CD4-positive, alpha-beta T cell treated with Interleukin-15 for 1 hour (primary cell): ENCODE data around the gene RARB.

Source experiments
- DNase-seq: peaks from one replicate; pipeline ENCODE4 v3.0.0-alpha.2; 2020

RARB gene

GRCh38 chr3:25556447-25556846, 128.4 kb downstream of the RARB start:
- no peak for DNase-seq

- no peak for DNase-seq
Observed at GRCh38 chr3:25557694-25558093, 129.6 kb downstream of the RARB start.

DNA sequence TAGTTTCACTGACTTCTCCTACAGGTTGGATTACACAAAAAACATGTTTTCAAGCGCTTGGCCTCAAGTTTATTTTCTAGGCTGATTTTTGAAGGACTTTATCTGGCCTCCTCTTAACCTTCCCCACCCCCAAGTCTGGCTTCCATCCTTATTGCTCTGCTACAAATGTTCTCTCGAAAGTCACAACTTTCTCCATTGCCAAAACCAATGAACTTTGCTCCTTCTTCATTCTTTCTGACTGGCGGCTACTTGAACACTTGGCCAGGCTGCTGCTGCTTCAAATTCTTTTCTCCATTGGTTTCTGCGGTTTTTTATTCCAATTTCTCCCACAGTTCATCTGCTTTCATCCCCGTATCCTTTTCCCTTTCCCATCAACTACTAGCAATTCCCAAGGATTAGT, 130.1 kb downstream of the RARB start:
- no peak for DNase-seq

DNA sequence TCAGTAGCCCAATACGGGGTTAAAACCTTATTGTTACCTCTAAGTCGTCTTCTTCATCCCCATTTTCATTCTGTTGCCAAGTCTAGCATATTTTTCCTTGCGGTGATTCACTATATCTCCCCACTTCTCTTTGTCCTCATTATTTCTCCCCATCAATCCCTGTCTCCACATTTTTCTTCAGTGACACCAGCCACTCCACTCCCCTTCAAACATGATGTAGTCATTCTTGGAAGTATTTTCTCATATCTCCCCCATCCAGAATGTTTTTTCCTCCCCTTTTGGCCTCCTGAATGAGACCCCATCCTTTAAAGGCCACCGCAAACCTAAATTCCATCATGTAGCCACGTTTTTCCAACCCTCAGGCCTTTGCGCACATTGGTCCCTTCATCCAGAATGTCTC, 130.7 kb downstream of the RARB start:
- DNase-seq: no peak

- no peak for DNase-seq
Observed at GRCh38 chr3:25563601-25564000, 135.5 kb downstream of the RARB start.

- no peak for DNase-seq
Observed at GRCh38 chr3:25564075-25564474, 136.0 kb downstream of the RARB start.

- DNase-seq: no peak
Observed at GRCh38 chr3:25565807-25566206, 137.7 kb downstream of the RARB start.

- DNase-seq: no peak
Observed at GRCh38 chr3:25566358-25566920, 138.4 kb downstream of the RARB start.

DNA sequence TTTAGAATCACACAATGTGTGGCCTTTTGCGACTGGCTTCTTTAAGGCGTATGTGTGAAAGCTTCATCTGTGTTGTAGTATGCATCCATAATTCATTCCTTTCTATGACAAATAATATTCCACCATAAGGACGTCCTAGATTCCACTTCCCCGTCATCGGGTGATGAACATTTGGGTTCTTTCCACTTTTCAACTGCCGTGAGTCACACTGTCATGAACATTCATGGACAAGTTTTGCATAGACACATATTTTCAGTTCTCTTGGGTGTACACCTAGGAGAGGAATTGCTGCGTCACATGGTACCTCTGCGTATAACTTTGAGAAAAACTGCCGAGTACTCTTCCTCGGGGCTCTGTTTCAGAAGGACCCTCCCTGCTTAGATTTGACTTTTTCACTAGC, 139.3 kb downstream of the RARB start:
- DNase-seq: no peak

DNA sequence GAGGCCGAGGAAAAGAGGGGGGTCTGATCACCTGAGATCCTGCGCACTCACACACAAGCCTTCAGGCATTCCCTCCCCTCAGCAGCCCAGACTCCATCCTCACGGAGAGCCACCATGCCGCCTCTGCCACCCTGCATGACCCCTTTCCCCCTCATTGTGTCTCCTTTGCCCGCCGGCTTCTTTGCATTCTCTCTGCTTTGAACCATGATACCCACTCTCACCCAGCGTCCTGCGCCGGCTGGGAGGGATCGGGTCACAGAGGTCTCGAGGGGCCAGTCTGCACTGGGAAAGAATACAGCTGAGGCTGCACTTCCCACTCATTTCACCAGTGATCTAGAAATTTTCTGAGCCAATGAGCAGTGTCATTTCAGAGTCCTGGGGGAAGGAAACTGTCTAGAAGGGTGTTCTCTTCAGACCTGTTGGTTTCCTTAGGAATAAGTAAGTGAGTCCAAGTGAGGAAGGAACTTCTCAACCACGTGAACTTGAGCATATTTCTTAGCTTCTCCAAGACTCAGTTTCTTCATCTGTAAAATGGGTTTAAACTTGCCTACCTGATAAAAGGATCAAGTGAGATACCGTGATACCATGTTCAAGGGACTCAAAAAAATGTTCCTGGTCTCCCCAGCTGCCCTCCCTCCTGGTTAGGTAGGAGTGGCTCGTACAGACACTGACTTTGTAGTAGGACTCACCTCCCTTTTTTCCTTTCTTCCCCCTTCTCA, 139.9 kb downstream of the RARB start:
- no peak for DNase-seq

DNA sequence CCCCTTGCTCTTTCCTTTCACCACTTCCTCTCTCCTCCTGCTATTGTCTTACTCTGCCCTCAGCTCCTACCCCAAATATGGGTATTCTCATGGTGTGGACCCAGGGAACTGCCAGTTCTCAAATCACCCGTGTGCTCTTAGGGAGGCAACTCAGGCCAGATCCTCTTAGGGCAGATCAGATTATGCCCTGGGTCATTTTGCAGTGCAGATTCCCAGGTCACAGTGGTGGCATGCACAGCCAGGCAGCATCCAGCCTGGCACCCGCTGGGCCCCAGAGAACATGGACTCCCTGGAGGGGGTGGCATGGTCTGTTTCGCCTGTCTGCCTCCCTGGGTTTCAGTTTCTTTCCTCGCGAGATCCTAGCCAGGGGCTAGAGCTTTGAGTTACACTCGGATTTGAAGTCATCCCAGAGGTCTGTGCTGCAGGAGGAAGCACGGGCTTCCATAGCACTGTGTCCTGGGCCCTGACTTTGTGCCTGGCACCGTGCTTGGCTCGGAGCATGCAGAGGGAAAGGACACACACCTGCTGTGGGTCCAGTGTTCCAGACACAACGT, 140.5 kb downstream of the RARB start:
- no peak for DNase-seq

GRCh38 chr3:25571285-25571684, 143.2 kb downstream of the RARB start:
- no peak for DNase-seq

GRCh38 chr3:25572336-25572735, 144.3 kb downstream of the RARB start:
- DNase-seq: no peak

DNA sequence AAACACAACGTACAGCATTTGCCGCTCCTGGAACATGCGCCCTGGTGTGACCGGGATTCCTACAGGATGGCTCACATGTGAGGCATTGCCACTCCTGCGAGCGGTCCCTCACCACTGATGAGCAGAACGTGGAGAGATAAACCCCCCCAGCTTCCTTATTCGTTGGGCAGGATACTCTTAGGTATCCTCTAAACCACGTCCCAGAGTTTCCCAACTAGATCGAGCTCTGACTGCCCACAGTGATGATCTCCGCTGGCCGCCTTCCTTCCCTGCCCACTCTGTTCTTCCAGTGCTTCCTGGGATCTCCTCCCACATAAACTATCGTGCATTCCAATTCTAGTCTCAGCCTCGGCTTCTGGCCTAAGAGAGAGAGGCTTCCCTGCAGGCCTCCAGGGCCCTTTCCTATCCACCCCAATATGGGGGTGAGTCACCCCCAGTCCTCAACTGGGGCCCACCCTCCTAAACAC, 144.9 kb downstream of the RARB start:
- no peak for DNase-seq

GRCh38 chr3:25573386-25574171, 145.5 kb downstream of the RARB start:
- DNase-seq: no peak

GRCh38 chr3:25574172-25574765, 146.2 kb downstream of the RARB start:
- DNase-seq: no peak

DNA sequence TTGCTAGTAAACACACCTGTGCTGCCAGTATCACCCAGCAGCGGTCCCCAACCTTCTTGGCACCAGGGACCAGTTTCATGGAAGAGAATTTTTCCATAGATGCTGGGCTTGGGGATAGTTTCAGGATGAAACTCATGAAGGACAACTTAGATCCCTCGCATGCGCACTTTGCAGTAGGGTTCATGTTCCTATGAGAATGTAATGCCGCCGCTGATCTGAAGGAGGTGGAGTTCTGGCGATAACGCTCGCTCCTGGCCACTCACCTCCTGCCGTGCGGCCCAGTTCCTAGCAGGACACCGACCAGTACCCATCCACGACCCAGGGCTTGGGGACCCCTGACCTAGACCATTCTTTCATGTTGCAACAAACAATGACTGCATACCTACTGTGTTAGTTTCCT, 146.9 kb downstream of the RARB start:
- DNase-seq: no peak

DNA sequence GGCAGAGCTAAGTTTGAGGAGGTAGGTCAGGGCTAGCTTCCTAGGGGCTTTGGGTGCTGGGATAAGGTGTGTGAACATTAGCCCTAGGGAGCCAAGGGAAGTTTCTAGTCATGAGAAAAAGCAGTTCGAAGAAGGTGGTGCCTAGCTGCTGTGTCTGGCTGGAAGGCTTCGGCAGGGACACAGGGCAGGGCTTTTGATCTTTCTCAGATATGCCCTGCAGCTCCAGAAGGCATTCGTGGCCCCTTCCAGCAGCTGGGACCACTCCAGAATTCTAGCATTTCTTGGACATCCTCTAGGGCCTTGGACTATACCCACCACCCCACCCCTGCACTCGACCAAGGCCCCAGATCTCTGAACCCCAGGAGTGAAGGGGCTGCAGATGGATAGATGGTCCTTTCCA, 148.1 kb downstream of the RARB start:
- no peak for DNase-seq

GRCh38 chr3:25576831-25577454, 148.9 kb downstream of the RARB start:
- DNase-seq: no peak

DNA sequence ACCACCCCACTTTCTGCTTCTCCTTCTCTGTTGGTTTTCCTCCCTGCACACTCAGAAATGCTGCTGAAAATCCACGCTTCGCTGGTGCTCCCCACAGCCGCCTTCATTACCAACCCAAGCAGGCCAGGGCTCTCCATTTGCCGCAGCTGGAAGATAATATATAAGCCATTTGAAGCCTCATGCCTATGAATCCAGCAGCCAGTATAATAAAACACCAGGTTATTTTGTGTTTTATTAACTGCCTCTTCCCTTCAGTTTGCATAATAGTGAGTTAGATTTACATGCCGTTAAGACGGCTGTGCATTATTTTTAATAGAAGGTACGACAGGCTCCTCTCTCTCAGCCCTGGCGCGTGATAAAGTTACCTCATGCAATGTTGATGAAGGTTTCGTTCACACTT, 150.0 kb downstream of the RARB start:
- DNase-seq: no peak

DNA sequence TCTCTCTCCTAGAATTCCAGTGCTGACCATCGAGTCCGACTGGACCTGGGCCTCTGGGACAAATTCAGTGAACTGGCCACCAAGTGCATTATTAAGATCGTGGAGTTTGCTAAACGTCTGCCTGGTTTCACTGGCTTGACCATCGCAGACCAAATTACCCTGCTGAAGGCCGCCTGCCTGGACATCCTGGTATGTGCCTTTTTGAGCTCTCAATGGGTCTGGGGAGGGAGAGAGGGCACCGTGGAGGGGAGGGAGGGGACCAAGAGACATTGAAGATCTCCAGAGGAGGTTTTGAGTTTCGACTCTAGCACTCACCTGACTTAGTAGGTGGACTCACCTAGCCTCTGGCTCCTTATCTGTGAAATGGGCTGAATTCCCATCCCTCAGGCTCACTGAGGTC, 152.5 kb downstream of the RARB start:
- DNase-seq: no peak

DNA sequence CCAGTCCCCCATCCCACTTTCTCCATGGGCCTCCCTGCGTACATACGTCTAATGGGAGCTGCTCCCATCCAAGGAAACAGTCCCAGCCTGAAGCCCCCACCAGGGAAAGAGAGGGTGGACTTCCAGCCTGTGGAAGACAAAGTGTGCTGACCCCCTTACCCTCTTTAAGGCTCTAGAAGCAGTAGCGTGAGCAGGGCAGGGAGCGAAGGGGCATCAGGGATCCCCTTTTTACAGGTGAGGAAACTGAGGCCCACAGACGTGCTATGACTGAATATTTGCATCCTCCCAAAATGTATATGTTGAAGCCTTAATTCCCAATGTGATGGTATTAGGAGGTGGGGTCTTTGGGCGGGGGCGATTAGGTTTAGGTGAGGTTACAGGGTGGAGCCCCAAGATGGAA, 153.3 kb downstream of the RARB start:
- no peak for DNase-seq

GRCh38 chr3:25581823-25582222, 153.8 kb downstream of the RARB start:
- no peak for DNase-seq
